GM12878 (cell line): ENCODE data around the gene FAM162B. TPM values are rescaled to one million over a fixed set of nuclear protein-coding genes. Genes with fewer than 3 reads are reported as not detected.

Source experiments
- ATAC-seq: fragments of 200-7000 bp; cut with Tn5 transposase; 3 replicates; pipeline ENCODE4 v1.9.1; 2020; ENCODE audit warnings: mild to moderate bottlenecking, moderate library complexity
- BruUV-seq: library from RNA; stranded (reverse); fragments of 400-500 nt; replicated peaks from 2 replicates; lab custom pipeline; 2021; lab: Mats Ljungman, UMichigan
- CTCF ChIA-PET: fragments of 300-600 bp; sonication (Branson Sonifier 250); formaldehyde crosslinking; extraction: SDS; loops from one replicate; lab custom pipeline; 2021; ENCODE audit warnings: inconsistent platforms; lab: Yijun Ruan, JAX
- POLR2A ChIA-PET: fragments of 350-600 bp; formaldehyde crosslinking; extraction: SDS; loops from one replicate; lab custom pipeline; 2021; ENCODE audit warnings: inconsistent platforms; lab: Charles Lee
- RAD21 ChIA-PET: fragments of 300-600 bp; sonication (Branson Sonifier 250); formaldehyde crosslinking; loops from one replicate; lab custom pipeline; 2023; ENCODE audit warnings: antibody characterized with exemption; ENCODE audit not compliant: unreplicated experiment; lab: Charles Lee
- SMC1A ChIA-PET: fragments of 300-600 bp; sonication (Branson Sonifier 250); formaldehyde crosslinking; loops from one replicate; lab custom pipeline; 2023; ENCODE audit not compliant: unreplicated experiment, uncharacterized antibody; lab: Charles Lee
- DNase-seq: peaks from one replicate; pipeline ENCODE4 v3.0.0-alpha.2; 2011; ENCODE audit warnings: low read depth, low spot score
- FAIRE-seq: peaks from 3 replicates; lab custom pipeline; 2011; peaks lifted over from hg19 to GRCh38; lab: Jason Lieb, UNC
- H2AFZ ChIP-seq: 2 replicates; pipeline ENCODE4 v1.6.0; 2011; ENCODE audit warnings: low read depth, low read length, control low read depth; ENCODE audit not compliant: control insufficient read depth
- H3K27ac ChIP-seq: 2 replicates; pipeline ENCODE4 v1.5.1; 2011; ENCODE audit warnings: control low read depth; ENCODE audit not compliant: control insufficient read depth, insufficient read depth
- H3K27me3 ChIP-seq, 2 experiments: replicated peaks in 1 of 2; 2 replicates each; pipeline versions ENCODE4 v1.6.0 to v1.6.1; 2011; ENCODE audit warnings: low read length in 1 of 2; ENCODE audit not compliant: control insufficient read depth in 2 of 2, insufficient read depth in 2 of 2
- H3K36me3 ChIP-seq, 2 experiments: 2 replicates each; pipeline ENCODE4 v1.5.1; 2011; ENCODE audit warnings: low read length in 1 of 2; ENCODE audit not compliant: control insufficient read depth in 2 of 2, insufficient read depth in 2 of 2
- H3K4me1 ChIP-seq: 2 replicates; pipeline ENCODE4 v1.6.1; 2011; ENCODE audit warnings: mild to moderate bottlenecking, low read length, moderate library complexity, mixed read lengths; ENCODE audit not compliant: control insufficient read depth, insufficient read depth
- H3K4me2 ChIP-seq: 2 replicates; pipeline ENCODE4 v1.6.0; 2011; ENCODE audit warnings: control low read depth; ENCODE audit not compliant: control insufficient read depth, insufficient read depth
- H3K4me3 ChIP-seq: fragments of 200-600 bp; sonication (generic); 2 replicates; pipeline ENCODE4 v1.5.1; 2016
- H3K79me2 ChIP-seq: 2 replicates; pipeline ENCODE4 v1.6.0; 2011; ENCODE audit warnings: low read length; ENCODE audit not compliant: control insufficient read depth, insufficient read depth
- H3K9ac ChIP-seq: 2 replicates; pipeline ENCODE4 v1.8.0; 2011; ENCODE audit warnings: low read length, control low read depth, mixed read lengths; ENCODE audit not compliant: control insufficient read depth, insufficient read depth
- H3K9me3 ChIP-seq: replicated peaks from 3 replicates; pipeline ENCODE4 v1.5.1; 2011; ENCODE audit warnings: mild to moderate bottlenecking, low read length; ENCODE audit not compliant: control insufficient read depth, insufficient read depth
- H4K20me1 ChIP-seq: 2 replicates; pipeline ENCODE4 v1.6.0; 2011; ENCODE audit not compliant: control insufficient read depth, insufficient read depth
- BMI1 ChIP-seq: fragments of 450-650 bp; IDR thresholded peaks from 2 replicates; pipeline ENCODE4 v1.6.1; 2016; ENCODE audit warnings: mild to moderate bottlenecking, moderate library complexity, borderline replicate concordance
- CBX5 ChIP-seq: sonication (generic); IDR thresholded peaks from 2 replicates; pipeline ENCODE4 v1.6.1; 2016; ENCODE audit warnings: low read depth, moderate library complexity, mild to moderate bottlenecking, inconsistent platforms
- CHD1 ChIP-seq: IDR thresholded peaks from 2 replicates; pipeline ENCODE4 v1.6.1; 2012; ENCODE audit warnings: low read depth, low read length, improper control_type of control experiment
- HDGF ChIP-seq: fragments of 450-650 bp; IDR thresholded peaks from 2 replicates; pipeline ENCODE4 v1.6.1; 2016; ENCODE audit warnings: antibody characterized with exemption
- NR2C1 ChIP-seq: fragments of 450-650 bp; IDR thresholded peaks from 2 replicates; pipeline ENCODE4 v1.6.1; 2017; ENCODE audit warnings: antibody characterized with exemption, mild to moderate bottlenecking, moderate library complexity
- POLR2AphosphoS2 ChIP-seq: IDR thresholded peaks from 2 replicates; pipeline ENCODE4 v1.6.1; 2011; ENCODE audit warnings: low read depth, mild to moderate bottlenecking, low read length, improper control_type of control experiment, moderate library complexity
- RAD21 ChIP-seq: IDR thresholded peaks from 2 replicates; pipeline ENCODE4 v1.6.1; 2011; ENCODE audit warnings: mild to moderate bottlenecking, low read depth, low read length, moderate library complexity; ENCODE audit not compliant: insufficient read depth
- RELA ChIP-seq: fragments of 450-650 bp; IDR thresholded peaks from 2 replicates; pipeline ENCODE4 v1.8.0; 2014; ENCODE audit warnings: borderline replicate concordance; ENCODE audit not compliant: partially characterized antibody
- SPI1 ChIP-seq: IDR thresholded peaks from 2 replicates; pipeline ENCODE4 v1.6.1; 2011; ENCODE audit warnings: low read depth, mild to moderate bottlenecking, low read length, moderate library complexity, borderline replicate concordance; ENCODE audit not compliant: insufficient read depth
- WRNIP1 ChIP-seq: IDR thresholded peaks from 2 replicates; pipeline ENCODE4 v1.6.1; 2011; ENCODE audit warnings: low read depth, low read length, improper control_type of control experiment, borderline replicate concordance
- ZBED1 ChIP-seq: IDR thresholded peaks from 2 replicates; pipeline ENCODE4 v1.6.1; 2016; ENCODE audit warnings: borderline replicate concordance
- WGBS: methylation state at CpG from one replicate; pipeline ENCODE4 v1.1.6; 2016; ENCODE audit warnings: low lambda C conversion rate; ENCODE audit not compliant: insufficient replicate concordance, insufficient coverage; ENCODE audit errors: missing lambda C conversion rate; 5-methylcytosine and 5-hydroxymethylcytosine counted together
- in situ Hi-C: fragments of 300-500 bp; cut with MboI; formaldehyde crosslinking; loops from 9 replicates; pipeline ENCODE4 v1.14.3; 2018; ENCODE audit warnings: mixed read lengths
- intact Hi-C: fragments of 100-400 bp; cut with micrococcal nuclease; formaldehyde crosslinking; loops from one replicate; pipeline ENCODE4 v1.14.2; 2022; ENCODE audit not compliant: unreplicated experiment
- polyA plus RNA-seq, 11 experiments: library from polyadenylated mRNA; depleted of rRNA in 4 of 11; unstranded in 6 of 11; stranded (reverse) in 5 of 11; fragments of >200 nt; fragmentation: Nextera tagmentation in 4 of 11; fragmentation: Illumina TruSeq in 1 of 11; extraction: Ambion mirVana in 4 of 11; extraction: Trizol in 1 of 11; gene quantifications; 1 replicate in 1 of 11; 2 replicates in 10 of 11; pipeline versions ENCODE4 v1.2.1 to v1.2.3, GENCODE V29; 2011 to 2016; ENCODE audit warnings: inconsistent platforms in 2 of 11, missing spikeins in 2 of 11, low read depth in 1 of 11
- total RNA-seq, 4 experiments: library from RNA; depleted of rRNA in 3 of 4; stranded (reverse); fragments of >200 nt in 3 of 4; fragmentation: Illumina TruSeq in 1 of 4; extraction: Trizol in 1 of 4; gene quantifications; 2 replicates each; pipeline versions ENCODE4 v1.2.1 to v1.2.3, GENCODE V29; 2013 to 2021
- TF ChIP-seq, protein P1 (sequence below): fragments of 450-650 bp; formaldehyde crosslinking; IDR thresholded peaks from 2 replicates; pipeline ENCODE4 v1.5.0; 2022; ENCODE audit warnings: mild to moderate bottlenecking, missing genetic modification characterization
- TF ChIP-seq, protein P2 (sequence below): IDR thresholded peaks from 2 replicates; pipeline ENCODE4 v1.6.1; 2012; ENCODE audit warnings: low read depth, low read length, improper control_type of control experiment
- TF ChIP-seq, protein P3 (sequence below): fragments of 450-650 bp; formaldehyde crosslinking; IDR thresholded peaks from 2 replicates; pipeline ENCODE4 v1.4.0; 2022; ENCODE audit warnings: mild to moderate bottlenecking, moderate library complexity

FAM162B gene
- total and polyA plus RNA-seq, 10 of the 15 experiments (the other 5 are each of a cell fraction or from before 2014, with no cell fraction given): not detected

DNA sequence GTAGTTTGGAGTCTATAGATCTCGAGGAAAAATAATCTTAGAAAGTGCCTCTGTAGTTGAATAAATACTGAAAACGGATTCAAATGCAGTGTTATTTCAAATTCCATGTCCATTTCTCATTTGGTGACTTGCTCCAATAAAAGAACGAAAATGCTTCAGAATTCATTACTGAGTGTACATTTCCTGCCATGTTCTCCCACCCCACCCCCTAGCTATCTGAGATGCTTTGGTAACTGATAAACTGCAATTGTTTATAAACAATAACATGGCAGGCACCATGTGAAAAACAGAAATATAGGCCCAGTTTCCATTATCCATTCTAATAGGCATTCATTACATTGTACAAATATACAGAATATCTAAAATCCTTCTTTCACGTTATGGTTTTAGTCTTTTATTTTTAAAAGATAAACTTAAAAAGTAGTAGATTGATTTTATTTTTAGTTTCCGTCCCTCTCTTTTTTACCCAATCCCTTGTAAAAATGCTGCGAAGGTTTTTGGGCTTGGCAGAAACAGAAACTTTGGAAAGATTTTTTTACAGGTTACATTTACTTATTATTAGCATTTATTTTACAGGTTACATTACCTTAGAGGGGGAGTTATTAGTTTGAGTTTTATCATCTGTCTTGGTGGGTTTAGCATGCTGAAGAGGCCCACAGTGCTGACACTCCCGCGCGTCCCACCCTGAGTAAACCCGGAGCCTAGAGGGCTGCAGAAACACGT, 1.5 kb downstream of the FAM162B start:
- Histone ChIP-seq H3K27me3 (peaks cover 0 to 13% of the 10 kb centered on the region in 2 experiments; a peak in 3 of 4 replicates), H3K4me1 (no peaks in the 10 kb centered on the region), H3K27ac (no peak overlapping the region), H4K20me1 (no peaks in the 10 kb centered on the region), H3K4me3 (no peak overlapping the region), H3K79me2 (no peaks in the 10 kb centered on the region), H3K36me3 (no peaks in the 10 kb centered on the region), H3K9ac (no peak overlapping the region), H3K9me3 (no peaks in the 10 kb centered on the region), H2AFZ (no peak overlapping the region), H3K4me2 (no peak overlapping the region)
- TF ChIP-seq ZBED1 (no peak), RAD21 (no peak), BMI1 (no peak), HDGF (no peak), CHD1 (no peak), NR2C1 (no peak), WRNIP1 (no peak), POLR2AphosphoS2 (no peak), RELA (no peak), SPI1 (no peak), CBX5 (no peak)
- TF ChIP-seq, protein P1, sequence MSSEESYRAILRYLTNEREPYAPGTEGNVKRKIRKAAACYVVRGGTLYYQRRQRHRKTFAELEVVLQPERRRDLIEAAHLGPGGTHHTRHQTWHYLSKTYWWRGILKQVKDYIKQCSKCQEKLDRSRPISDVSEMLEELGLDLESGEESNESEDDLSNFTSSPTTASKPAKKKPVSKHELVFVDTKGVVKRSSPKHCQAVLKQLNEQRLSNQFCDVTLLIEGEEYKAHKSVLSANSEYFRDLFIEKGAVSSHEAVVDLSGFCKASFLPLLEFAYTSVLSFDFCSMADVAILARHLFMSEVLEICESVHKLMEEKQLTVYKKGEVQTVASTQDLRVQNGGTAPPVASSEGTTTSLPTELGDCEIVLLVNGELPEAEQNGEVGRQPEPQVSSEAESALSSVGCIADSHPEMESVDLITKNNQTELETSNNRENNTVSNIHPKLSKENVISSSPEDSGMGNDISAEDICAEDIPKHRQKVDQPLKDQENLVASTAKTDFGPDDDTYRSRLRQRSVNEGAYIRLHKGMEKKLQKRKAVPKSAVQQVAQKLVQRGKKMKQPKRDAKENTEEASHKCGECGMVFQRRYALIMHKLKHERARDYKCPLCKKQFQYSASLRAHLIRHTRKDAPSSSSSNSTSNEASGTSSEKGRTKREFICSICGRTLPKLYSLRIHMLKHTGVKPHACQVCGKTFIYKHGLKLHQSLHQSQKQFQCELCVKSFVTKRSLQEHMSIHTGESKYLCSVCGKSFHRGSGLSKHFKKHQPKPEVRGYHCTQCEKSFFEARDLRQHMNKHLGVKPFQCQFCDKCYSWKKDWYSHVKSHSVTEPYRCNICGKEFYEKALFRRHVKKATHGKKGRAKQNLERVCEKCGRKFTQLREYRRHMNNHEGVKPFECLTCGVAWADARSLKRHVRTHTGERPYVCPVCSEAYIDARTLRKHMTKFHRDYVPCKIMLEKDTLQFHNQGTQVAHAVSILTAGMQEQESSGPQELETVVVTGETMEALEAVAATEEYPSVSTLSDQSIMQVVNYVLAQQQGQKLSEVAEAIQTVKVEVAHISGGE (CRISPR knock-in tag): no peak
- TF ChIP-seq, protein P2, sequence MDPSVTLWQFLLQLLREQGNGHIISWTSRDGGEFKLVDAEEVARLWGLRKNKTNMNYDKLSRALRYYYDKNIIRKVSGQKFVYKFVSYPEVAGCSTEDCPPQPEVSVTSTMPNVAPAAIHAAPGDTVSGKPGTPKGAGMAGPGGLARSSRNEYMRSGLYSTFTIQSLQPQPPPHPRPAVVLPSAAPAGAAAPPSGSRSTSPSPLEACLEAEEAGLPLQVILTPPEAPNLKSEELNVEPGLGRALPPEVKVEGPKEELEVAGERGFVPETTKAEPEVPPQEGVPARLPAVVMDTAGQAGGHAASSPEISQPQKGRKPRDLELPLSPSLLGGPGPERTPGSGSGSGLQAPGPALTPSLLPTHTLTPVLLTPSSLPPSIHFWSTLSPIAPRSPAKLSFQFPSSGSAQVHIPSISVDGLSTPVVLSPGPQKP: no peak
- TF ChIP-seq, protein P3, sequence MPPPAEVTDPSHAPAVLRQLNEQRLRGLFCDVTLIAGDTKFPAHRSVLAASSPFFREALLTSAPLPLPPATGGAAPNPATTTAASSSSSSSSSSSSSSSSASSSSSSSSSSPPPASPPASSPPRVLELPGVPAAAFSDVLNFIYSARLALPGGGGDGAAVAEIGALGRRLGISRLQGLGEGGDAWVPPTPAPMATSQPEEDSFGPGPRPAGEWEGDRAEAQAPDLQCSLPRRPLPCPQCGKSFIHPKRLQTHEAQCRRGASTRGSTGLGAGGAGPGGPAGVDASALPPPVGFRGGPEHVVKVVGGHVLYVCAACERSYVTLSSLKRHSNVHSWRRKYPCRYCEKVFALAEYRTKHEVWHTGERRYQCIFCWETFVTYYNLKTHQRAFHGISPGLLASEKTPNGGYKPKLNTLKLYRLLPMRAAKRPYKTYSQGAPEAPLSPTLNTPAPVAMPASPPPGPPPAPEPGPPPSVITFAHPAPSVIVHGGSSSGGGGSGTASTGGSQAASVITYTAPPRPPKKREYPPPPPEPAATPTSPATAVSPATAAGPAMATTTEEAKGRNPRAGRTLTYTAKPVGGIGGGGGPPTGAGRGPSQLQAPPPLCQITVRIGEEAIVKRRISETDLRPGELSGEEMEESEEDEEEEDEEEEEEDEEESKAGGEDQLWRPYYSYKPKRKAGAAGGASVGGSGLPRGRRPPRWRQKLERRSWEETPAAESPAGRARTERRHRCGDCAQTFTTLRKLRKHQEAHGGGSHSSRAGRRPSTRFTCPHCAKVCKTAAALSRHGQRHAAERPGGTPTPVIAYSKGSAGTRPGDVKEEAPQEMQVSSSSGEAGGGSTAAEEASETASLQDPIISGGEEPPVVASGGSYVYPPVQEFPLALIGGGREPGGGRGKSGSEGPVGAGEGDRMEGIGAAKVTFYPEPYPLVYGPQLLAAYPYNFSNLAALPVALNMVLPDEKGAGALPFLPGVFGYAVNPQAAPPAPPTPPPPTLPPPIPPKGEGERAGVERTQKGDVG (CRISPR knock-in tag): no peak
- intact Hi-C loops (no loop called here), in situ Hi-C loops (no loop called here)
- no TSS peak for BruUV-seq
- RAD21 ChIA-PET: interaction anchor here (0.9 kb wide), 1 partner anchor 21 kb away, joined by 3 read pairs; no protein-coding TSS in a partner anchor
- no peak for DNase-seq
- no peak for FAIRE-seq
- no peak for ATAC-seq
- 77% methylated on average over 11 of the region's 11 CpGs for WGBS
- SMC1A ChIA-PET: no interaction called here
- CTCF ChIA-PET: interaction anchor here (0.7 kb wide), 1 partner anchor 209 kb away, joined by 3 read pairs; no protein-coding TSS in a partner anchor
- POLR2A ChIA-PET: interaction anchor here (0.6 kb wide), 1 partner anchor 449 kb away, joined by 6 read pairs; no protein-coding TSS in a partner anchor
